NCI-H460 (cell line): ENCODE results near the gene FBLIM1. TPM values are rescaled to one million over a fixed set of nuclear protein-coding genes. Genes with fewer than 3 reads are reported as not detected.

Experiments used
- DNase-seq: peaks from one replicate; pipeline ENCODE4 v3.0.0-alpha.2; 2016; ENCODE audit warnings: low read depth; ENCODE audit errors: extremely low read depth
- polyA plus RNA-seq: library from polyadenylated mRNA; depleted of rRNA; stranded (reverse); fragments of >200 nt; gene quantifications from 2 replicates; pipeline ENCODE4 v1.2.3, GENCODE V29; 2014; cell fraction: nucleus; rRNA removed
- total RNA-seq: library from RNA; depleted of rRNA; stranded (reverse); fragments of >200 nt; shearing (Covaris generic); gene quantifications from 2 replicates; pipeline ENCODE4 v1.2.3, GENCODE V29; 2014; rRNA removed

The FBLIM1 gene
- total RNA-seq = 3.6 and 4.1 TPM in 2 replicates
- 0.13 and 1.9 TPM in 2 replicates for polyA plus RNA-seq

DNA sequence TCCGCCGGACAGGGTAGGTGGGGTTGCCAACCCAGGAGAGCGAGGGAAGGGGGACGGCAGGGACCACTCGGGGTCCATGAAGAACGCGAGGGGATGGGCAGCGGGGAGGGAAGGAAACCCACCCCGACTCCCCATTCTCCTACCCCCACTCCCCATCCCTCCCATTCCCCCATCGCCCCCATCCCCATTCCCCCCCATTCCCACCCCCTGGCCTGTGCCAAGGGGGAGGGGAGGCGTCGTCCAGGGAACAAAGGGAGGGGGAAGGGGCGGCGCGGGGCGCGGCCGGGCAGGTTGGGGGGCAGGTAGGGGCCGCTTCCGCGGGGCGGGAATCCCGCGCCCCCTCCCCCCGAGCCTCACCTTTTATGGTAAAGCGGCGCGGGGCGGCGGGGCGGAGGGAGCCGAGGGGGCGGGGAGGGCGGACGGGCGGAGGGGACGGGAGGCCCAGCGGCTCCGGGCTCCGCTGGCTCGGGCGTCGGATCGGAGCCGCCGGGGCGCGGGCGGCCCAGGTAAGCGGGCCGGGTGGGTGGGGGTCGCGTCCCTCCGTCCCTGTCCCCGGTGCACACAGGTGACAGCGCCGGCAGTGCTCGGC lies at the start of gene FBLIM1:
Gene FBLIM1 (plus strand): TSS at position 453 of the 589 bp plus-strand sequence. CDS start 6,189 bp downstream, outside the sequence.
- DNase-seq = no peak

DNA sequence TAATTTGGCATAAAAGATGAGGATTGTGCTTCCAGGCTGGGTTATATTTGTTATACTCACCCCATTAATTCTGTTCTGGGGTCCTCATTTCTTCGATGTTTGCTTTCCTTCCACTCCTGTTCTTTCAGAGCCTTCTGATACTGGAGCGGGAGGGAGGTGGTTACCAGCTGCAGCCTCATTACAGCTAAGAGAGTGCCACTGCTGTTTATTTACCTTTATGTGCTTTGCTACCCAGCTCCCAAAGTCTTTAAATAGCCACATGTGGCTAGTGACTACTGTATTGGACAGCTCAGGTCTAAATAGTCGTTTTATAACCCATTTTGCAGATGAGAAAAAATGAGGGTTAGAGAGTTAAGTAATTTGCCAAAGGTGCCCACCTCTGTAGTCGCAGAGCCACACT lies 49.4 kb upstream of the FBLIM1 start:
- no peak for DNase-seq

GRCh38 chr1:15712168-15712567 lies 46.4 kb upstream of the FBLIM1 start:
- no peak for DNase-seq

DNA sequence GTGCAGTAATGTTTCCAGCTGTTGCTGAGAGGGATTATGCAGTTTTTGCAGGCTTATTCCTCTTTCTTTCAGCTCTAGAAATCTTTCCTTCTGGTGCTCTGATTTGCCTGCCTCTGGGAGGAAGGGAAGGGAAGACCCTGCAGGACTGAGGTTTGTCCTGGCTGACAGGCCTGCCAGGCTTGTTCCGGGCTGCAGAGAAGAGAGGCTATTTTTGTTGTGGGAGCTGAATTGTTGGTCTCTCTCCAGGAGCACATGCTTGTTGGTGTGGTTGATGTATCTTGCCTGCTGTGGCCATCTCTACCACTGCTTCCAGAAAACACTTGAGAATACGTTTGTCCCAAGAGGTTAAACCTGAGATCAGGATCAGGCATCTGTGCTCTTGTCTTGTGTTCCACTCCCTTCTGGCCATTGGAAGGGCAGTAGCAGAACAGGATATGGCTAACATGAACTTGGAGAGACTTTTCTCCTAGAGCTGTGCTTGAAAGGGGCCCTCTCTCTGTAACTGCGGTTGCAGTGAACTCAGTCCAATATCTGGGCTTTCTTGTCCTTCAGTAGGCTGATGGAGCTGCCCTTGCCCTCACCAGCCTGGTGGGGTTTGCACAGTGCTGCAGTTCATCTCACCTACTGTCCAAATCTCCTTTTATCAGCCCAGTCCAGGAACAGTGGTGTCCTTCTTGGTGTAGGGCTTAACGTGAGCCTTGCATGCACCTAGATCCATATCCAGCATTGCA lies 44.0 kb upstream of the FBLIM1 start:
- no peak for DNase-seq

- no peak for DNase-seq
Observed at GRCh38 chr1:15717418-15718125, 41.0 kb upstream of the FBLIM1 start.

GRCh38 chr1:15718199-15718601 lies 40.4 kb upstream of the FBLIM1 start:
- no peak for DNase-seq

GRCh38 chr1:15719381-15720120 lies 39.0 kb upstream of the FBLIM1 start:
- no peak for DNase-seq

DNA sequence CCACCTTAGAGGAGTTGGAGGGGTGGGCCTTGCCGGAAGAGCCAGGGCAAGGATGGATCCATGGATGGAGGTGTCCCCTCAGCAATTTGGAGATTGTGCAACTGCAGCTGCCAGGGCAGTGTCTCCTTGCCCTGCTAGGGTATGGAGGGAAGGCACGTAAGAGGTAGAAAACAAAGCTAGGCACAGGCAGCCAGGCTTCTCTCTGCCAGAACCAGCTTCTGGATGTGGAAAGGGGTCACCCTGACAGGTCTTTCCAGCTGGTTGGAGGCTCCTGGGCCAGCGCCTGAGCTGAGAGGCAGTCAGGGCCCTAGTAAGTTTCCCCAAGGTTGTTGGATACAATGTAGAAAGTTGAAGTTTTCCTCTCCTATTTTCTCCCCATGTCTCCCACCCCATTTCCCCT lies 37.7 kb upstream of the FBLIM1 start:
- no peak for DNase-seq

DNA sequence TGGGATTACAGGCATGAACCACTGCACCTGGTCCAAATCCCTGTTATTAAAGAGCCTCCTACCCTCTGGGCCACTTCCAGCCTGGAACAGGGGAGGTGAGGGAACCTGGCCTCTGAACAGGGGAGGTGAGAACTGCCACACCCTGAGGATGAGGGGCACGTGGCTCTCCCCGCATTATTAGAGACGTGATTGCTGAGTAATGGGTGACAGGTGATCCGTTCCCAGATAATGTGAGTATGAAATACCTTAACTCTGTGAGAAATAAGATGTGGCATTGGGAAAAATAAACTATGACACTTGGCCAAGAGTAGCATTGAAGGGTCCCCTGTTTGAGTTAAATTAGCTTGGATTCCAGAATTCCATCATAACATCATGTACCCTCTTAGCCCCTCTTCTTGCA lies 36.2 kb upstream of the FBLIM1 start:
- no peak for DNase-seq

DNA sequence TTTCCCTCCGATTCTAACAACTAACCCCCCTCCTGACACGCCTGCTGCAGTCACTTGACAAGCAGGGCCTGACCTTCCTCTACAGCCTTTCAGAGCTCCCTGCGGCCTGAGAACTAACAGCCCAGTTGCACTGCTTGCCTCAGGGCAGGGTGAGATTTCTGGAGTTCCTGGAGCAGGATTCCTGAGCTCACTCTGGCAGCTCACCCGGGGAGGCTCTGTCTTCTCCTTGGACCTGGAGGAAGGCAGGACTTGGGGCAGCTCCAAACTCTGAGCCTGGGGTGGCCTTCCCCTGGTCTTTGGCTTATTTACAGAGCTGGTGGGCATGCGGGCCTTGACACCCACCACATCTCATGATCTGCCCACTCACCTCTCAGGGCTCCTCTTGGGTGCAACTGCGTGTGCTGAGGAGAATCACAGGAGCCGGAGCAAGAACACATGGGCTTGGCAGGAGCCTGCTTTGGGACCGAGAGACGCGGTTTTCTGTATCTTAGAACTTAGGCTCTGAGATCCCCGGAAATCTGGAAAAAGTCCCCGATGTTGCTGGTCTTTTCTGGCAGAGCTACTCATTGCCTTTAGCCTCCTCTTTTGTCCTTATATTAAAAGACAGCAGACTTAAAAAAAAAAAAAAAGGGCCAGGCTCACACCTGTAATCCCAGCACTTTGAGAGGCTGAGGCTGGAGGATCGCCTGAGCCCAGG lies 35.6 kb upstream of the FBLIM1 start:
- DNase-seq = no peak

- no peak for DNase-seq
Observed at GRCh38 chr1:15723631-15724246, 34.9 kb upstream of the FBLIM1 start.

DNA sequence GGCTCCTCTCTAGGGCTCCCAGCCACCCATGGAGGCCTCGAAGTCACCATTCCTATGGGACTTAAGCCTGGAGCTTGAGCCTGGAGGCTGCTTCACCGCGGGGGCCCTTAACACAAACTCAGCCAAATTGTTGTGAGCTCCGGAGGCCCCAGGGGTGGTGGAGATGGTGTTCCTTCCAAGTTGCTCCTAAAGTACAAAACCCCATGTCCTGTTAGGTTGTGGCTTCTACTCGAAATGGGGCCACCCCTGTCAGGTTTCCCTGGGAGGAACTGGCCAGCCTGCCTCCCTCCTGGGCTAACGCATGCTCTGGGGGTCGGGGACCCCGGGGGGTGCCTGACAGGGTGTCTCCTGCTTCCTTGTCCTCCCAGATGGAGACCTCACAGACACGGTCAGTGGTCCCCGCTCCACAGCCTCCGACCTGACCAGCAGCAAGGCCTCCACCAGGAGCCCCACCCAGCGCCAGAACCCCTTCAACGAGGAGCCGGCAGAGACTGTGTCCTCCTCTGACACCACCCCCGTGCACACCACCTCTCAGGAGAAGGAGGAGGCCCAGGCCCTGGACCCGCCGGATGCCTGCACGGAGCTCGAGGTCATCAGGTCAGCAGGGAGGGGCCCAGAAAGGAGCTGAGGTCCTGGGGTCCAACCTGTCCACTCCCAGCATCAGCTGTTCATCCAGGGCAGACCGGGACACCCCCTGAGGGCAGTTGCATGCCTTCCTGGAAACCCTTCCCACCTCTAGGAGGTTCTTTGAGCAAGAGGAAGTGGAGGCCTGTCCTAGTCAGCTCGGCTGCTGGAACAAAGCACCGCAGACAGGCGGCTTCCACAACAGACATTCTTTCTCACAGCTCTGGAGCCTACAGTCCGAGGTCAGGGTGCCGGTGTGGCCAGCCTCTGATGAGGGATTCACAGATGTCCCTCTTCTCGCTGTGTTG lies 33.4 kb upstream of the FBLIM1 start:
- DNase-seq = no peak

GRCh38 chr1:15726508-15726907 lies 32.1 kb upstream of the FBLIM1 start:
- no peak for DNase-seq

- no peak for DNase-seq
Observed at GRCh38 chr1:15727021-15727420, 31.6 kb upstream of the FBLIM1 start.

DNA sequence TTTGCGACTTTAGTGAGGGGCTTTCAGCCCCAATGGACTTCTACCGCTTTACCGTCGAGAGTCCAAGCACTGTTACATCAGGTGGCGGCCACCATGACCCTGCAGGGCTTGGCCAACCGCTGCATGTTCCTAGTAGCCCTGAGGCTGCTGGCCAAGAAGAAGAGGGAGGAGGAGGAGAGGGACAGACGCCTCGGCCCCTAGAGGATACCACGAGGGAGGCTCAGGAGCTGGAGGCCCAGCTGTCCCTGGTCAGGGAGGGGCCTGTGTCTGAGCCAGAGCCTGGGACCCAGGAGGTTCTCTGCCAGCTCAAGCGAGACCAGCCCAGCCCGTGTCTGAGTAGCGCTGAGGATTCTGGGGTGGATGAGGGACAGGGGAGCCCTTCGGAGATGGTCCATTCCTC lies 31.2 kb upstream of the FBLIM1 start:
- no peak for DNase-seq

DNA sequence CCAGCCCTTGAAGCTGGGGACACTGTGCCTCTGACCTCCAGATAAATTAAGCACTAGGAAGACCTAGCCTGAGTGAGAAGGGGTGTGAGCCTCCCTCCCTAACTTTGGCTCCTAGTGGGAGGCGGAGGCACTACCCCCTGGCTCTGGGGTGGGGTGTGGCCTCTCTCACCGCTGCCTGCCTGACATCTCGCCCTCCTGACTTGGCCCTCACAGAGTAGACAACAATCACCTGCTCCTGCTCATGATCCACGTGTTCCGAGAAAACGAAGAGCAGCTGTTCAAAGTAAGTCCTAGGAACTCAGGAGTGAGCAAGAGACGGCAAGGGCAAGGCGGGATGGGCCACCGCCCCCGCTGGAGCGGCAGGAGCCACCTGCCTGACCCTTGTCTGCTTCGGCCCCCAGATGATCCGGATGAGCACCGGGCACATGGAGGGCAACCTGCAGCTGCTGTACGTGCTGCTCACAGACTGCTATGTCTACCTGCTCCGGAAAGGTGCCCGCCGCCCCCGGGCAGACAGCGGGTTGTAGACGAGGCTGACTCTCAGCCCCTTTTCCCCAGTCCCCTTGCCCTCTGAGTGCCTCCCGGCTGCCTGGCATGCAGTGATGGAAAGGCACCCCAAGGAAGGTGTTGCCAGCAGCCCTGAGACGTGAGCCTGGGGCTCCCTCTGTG lies 30.6 kb upstream of the FBLIM1 start:
- no peak for DNase-seq

GRCh38 chr1:15728937-15729657 lies 29.5 kb upstream of the FBLIM1 start:
- no peak for DNase-seq

GRCh38 chr1:15730423-15730822 lies 28.2 kb upstream of the FBLIM1 start:
- DNase-seq = no peak
